Effector memory CD8-positive, alpha-beta T cell (primary cell): Measurements from ENCODE around the gene SHB.

Experiments used
- ATAC-seq: fragments of 150-1000 bp; cut with Tn5 transposase; replicated peaks from 2 replicates; pipeline ENCODE4 v1.10.0; 2021; ENCODE audit warnings: mild to moderate bottlenecking, moderate library complexity
- DNase-seq, 3 experiments: peaks; one replicate each; pipeline ENCODE4 v3.0.0; 2021
- H3K27ac Mint-ChIP-seq, 2 donors: one replicate each; pipeline ENCODE4 v1.8.0; 2022; ENCODE audit warnings: mild to moderate bottlenecking in 2 of 2, mixed read lengths in 2 of 2, moderate library complexity in 2 of 2
- H3K27me3 Mint-ChIP-seq, 2 donors: one replicate each; pipeline ENCODE4 v1.8.0; 2022; ENCODE audit warnings: mixed read lengths in 2 of 2
- H3K36me3 Mint-ChIP-seq: one replicate; pipeline ENCODE4 v1.8.0; 2022; ENCODE audit warnings: mild to moderate bottlenecking, moderate library complexity, mixed read lengths; ENCODE audit not compliant: insufficient read depth
- H3K4me1 Mint-ChIP-seq, 2 donors: one replicate each; pipeline ENCODE4 v1.8.0; 2022; ENCODE audit warnings: low read depth in 2 of 2, mixed read lengths in 2 of 2
- H3K4me3 Mint-ChIP-seq, 2 donors: one replicate each; pipeline ENCODE4 v1.8.0; 2022; ENCODE audit warnings: mild to moderate bottlenecking in 2 of 2, mixed read lengths in 2 of 2, moderate library complexity in 2 of 2
- H3K9me3 Mint-ChIP-seq, 2 donors: one replicate each; pipeline ENCODE4 v1.8.0; 2022; ENCODE audit warnings: mixed read lengths in 2 of 2

Gene SHB

GRCh38 chr9:38016375-38017135 is 52.5 kb downstream of the SHB start:
- H3K27ac Mint-ChIP-seq = no peak overlapping the region
- no peaks in the 10 kb centered on the region for H3K36me3 Mint-ChIP-seq
- H3K9me3 Mint-ChIP-seq = no peaks in the 10 kb centered on the region
- no peak overlapping the region for H3K4me3 Mint-ChIP-seq
- ATAC-seq (no peak), DNase-seq (no peak)
- H3K4me1 Mint-ChIP-seq = no peaks in the 10 kb centered on the region
- H3K27me3 Mint-ChIP-seq = peaks cover 0 to 17% of the 10 kb centered on the region in 2 donors

GRCh38 chr9:38015906-38016305 is 53.1 kb downstream of the SHB start:
- Mint-ChIP-seq H3K27ac (no peak overlapping the region), H3K4me3 (no peak overlapping the region), H3K4me1 (no peaks in the 10 kb centered on the region), H3K27me3 (peaks cover 0 to 17% of the 10 kb centered on the region in 2 donors), H3K36me3 (no peaks in the 10 kb centered on the region), H3K9me3 (no peaks in the 10 kb centered on the region)
- DNase-seq = no peak
- no peak for ATAC-seq

GRCh38 chr9:38015266-38015665 is 53.8 kb downstream of the SHB start:
- no peak for DNase-seq
- no peaks in the 10 kb centered on the region for H3K4me1 Mint-ChIP-seq
- no peak overlapping the region for H3K27ac Mint-ChIP-seq
- H3K4me3 Mint-ChIP-seq = no peak overlapping the region
- H3K9me3 Mint-ChIP-seq = no peaks in the 10 kb centered on the region
- H3K36me3 Mint-ChIP-seq = peaks cover 3% of the 10 kb centered on the region
- ATAC-seq = no peak
- peaks cover 0 to 17% of the 10 kb centered on the region in 2 donors for H3K27me3 Mint-ChIP-seq

GRCh38 chr9:38012767-38013450 is 56.1 kb downstream of the SHB start:
- Mint-ChIP-seq H3K4me1 (peaks cover 11 to 13% of the 10 kb centered on the region in 2 donors), H3K27me3 (peaks cover 0 to 17% of the 10 kb centered on the region in 2 donors), H3K4me3 (no peak overlapping the region), H3K9me3 (no peaks in the 10 kb centered on the region), H3K36me3 (peaks cover 3% of the 10 kb centered on the region), H3K27ac (no peak overlapping the region)
- no peak for ATAC-seq
- no peak for DNase-seq

- Mint-ChIP-seq H3K9me3 (no peaks in the 10 kb centered on the region), H3K4me3 (no peak overlapping the region), H3K27me3 (peaks cover 0 to 15% of the 10 kb centered on the region in 2 donors), H3K36me3 (peaks cover 3% of the 10 kb centered on the region), H3K27ac (no peak overlapping the region), H3K4me1 (peaks cover 14 to 17% of the 10 kb centered on the region in 2 donors)
- DNase-seq = no peak
- ATAC-seq = no peak
Measured at GRCh38 chr9:38011991-38012390, 57.0 kb downstream of the SHB start.

- no peak for DNase-seq
- no peak overlapping the region for H3K27ac Mint-ChIP-seq
- H3K4me1 Mint-ChIP-seq = peaks cover 14 to 22% of the 10 kb centered on the region in 2 donors
- peaks cover 0 to 6% of the 10 kb centered on the region in 2 donors for H3K27me3 Mint-ChIP-seq
- no peak for ATAC-seq
- H3K9me3 Mint-ChIP-seq = no peaks in the 10 kb centered on the region
- no peak overlapping the region for H3K4me3 Mint-ChIP-seq
- H3K36me3 Mint-ChIP-seq = peaks cover 3% of the 10 kb centered on the region
Measured at GRCh38 chr9:38010918-38011704, 57.9 kb downstream of the SHB start.

GRCh38 chr9:38009990-38010389 is 59.0 kb downstream of the SHB start:
- no peak overlapping the region for H3K4me3 Mint-ChIP-seq

GRCh38 chr9:38009035-38009501 is 60.0 kb downstream of the SHB start:
- DNase-seq = no peak
- no peak for ATAC-seq
- H3K4me3 Mint-ChIP-seq = peak overlapping the region; percentile 1 to 33
- H3K27me3 Mint-ChIP-seq = no peaks in the 10 kb centered on the region
- H3K9me3 Mint-ChIP-seq = no peaks in the 10 kb centered on the region
- peaks cover 14 to 22% of the 10 kb centered on the region in 2 donors for H3K4me1 Mint-ChIP-seq
- H3K27ac Mint-ChIP-seq = peak overlapping the region; percentile 89 to 91
- peaks cover 3% of the 10 kb centered on the region for H3K36me3 Mint-ChIP-seq

More at GRCh38 chr9:38009990-38010389, 59.0 kb downstream of the SHB start:
- H3K27me3 Mint-ChIP-seq = no peaks in the 10 kb centered on the region
- no peaks in the 10 kb centered on the region for H3K9me3 Mint-ChIP-seq
- H3K36me3 Mint-ChIP-seq = peaks cover 3% of the 10 kb centered on the region
- H3K4me1 Mint-ChIP-seq = peaks cover 14 to 22% of the 10 kb centered on the region in 2 donors
- ATAC-seq (no peak), DNase-seq (no peak)
- no peak overlapping the region for H3K27ac Mint-ChIP-seq

GRCh38 chr9:38008168-38009034 is 60.6 kb downstream of the SHB start:
- peaks cover 3% of the 10 kb centered on the region for H3K36me3 Mint-ChIP-seq
- peaks cover 17 to 27% of the 10 kb centered on the region in 2 donors for H3K4me1 Mint-ChIP-seq

GRCh38 chr9:38007016-38007415 is 62.0 kb downstream of the SHB start:
- Mint-ChIP-seq H3K27me3 (no peaks in the 10 kb centered on the region), H3K36me3 (peaks cover 3% of the 10 kb centered on the region), H3K9me3 (no peaks in the 10 kb centered on the region), H3K27ac (peak overlapping the region in 1 of 2 donors; percentile 91), H3K4me3 (no peak overlapping the region), H3K4me1 (peaks cover 21 to 37% of the 10 kb centered on the region in 2 donors)
- no peak for DNase-seq
- no peak for ATAC-seq

More at GRCh38 chr9:38008168-38009034, 60.6 kb downstream of the SHB start:
- DNase-seq (no peak), ATAC-seq (peak; percentile 55)
- H3K27me3 Mint-ChIP-seq = no peaks in the 10 kb centered on the region
- peak overlapping the region; percentile 89 to 91 for H3K27ac Mint-ChIP-seq
- peak overlapping the region; percentile 1 to 33 for H3K4me3 Mint-ChIP-seq
- no peaks in the 10 kb centered on the region for H3K9me3 Mint-ChIP-seq

GRCh38 chr9:38006163-38006562 is 62.9 kb downstream of the SHB start:
- Mint-ChIP-seq H3K27ac (no peak overlapping the region), H3K9me3 (no peaks in the 10 kb centered on the region), H3K27me3 (no peaks in the 10 kb centered on the region), H3K4me3 (no peak overlapping the region), H3K4me1 (peaks cover 22 to 40% of the 10 kb centered on the region in 2 donors), H3K36me3 (peaks cover 3% of the 10 kb centered on the region)
- ATAC-seq = no peak
- no peak for DNase-seq

- no peak for ATAC-seq
- H3K9me3 Mint-ChIP-seq = no peaks in the 10 kb centered on the region
- H3K4me3 Mint-ChIP-seq = no peak overlapping the region
- DNase-seq = no peak
- peaks cover 22 to 40% of the 10 kb centered on the region in 2 donors for H3K4me1 Mint-ChIP-seq
- H3K36me3 Mint-ChIP-seq = no peaks in the 10 kb centered on the region
- no peaks in the 10 kb centered on the region for H3K27me3 Mint-ChIP-seq
- H3K27ac Mint-ChIP-seq = peak overlapping the region in 1 of 2 donors; percentile 39
Measured at GRCh38 chr9:38004809-38005560, 64.0 kb downstream of the SHB start.
